Parathyroid adenoma (tissue), 2 donors: ENCODE data around the gene CNOT10.

Source experiments
- H2AFZ ChIP-seq: fragments of 300-600 bp; sonication (generic); one replicate; pipeline ENCODE4 v1.7.0; 2017; ENCODE audit warnings: antibody characterized with exemption, mild to moderate bottlenecking
- H3K27ac ChIP-seq: fragments of 300-600 bp; sonication (generic); one replicate; pipeline ENCODE4 v1.7.0; 2017
- H3K27me3 ChIP-seq: fragments of 300-600 bp; sonication (generic); one replicate; pipeline ENCODE4 v1.7.0; 2017; ENCODE audit warnings: low read length; ENCODE audit not compliant: control insufficient read depth, insufficient read depth
- H3K36me3 ChIP-seq: fragments of 300-600 bp; sonication (generic); one replicate; pipeline ENCODE4 v1.7.0; 2017; ENCODE audit warnings: low read length; ENCODE audit not compliant: control insufficient read depth, insufficient read depth
- H3K4me1 ChIP-seq: fragments of 300-600 bp; sonication (generic); one replicate; pipeline ENCODE4 v1.7.0; 2017; ENCODE audit warnings: control low read depth
- H3K4me2 ChIP-seq: fragments of 300-600 bp; sonication (generic); one replicate; pipeline ENCODE4 v1.7.0; 2017; ENCODE audit warnings: low read length
- H3K4me3 ChIP-seq: fragments of 300-600 bp; sonication (generic); one replicate; pipeline ENCODE4 v1.7.0; 2017; ENCODE audit warnings: low read depth, low read length
- H3K79me2 ChIP-seq: fragments of 300-600 bp; sonication (generic); one replicate; pipeline ENCODE4 v1.7.0; 2017; ENCODE audit warnings: control low read depth
- H3K9ac ChIP-seq: fragments of 300-600 bp; sonication (generic); one replicate; pipeline ENCODE4 v1.7.0; 2017; ENCODE audit warnings: mild to moderate bottlenecking
- H3K9me3 ChIP-seq: fragments of 300-600 bp; sonication (generic); one replicate; pipeline ENCODE4 v1.7.0; 2017; ENCODE audit warnings: low read length; ENCODE audit not compliant: control insufficient read depth
- TF ChIP-seq, protein P1 (sequence below): fragments of 300-600 bp; sonication (generic); IDR thresholded peaks from one replicate; pipeline ENCODE4 v1.7.0; 2017; ENCODE audit warnings: antibody characterized with exemption, mild to moderate bottlenecking
- donor health status: primary hyperparathyroidism.

Gene CNOT10

DNA sequence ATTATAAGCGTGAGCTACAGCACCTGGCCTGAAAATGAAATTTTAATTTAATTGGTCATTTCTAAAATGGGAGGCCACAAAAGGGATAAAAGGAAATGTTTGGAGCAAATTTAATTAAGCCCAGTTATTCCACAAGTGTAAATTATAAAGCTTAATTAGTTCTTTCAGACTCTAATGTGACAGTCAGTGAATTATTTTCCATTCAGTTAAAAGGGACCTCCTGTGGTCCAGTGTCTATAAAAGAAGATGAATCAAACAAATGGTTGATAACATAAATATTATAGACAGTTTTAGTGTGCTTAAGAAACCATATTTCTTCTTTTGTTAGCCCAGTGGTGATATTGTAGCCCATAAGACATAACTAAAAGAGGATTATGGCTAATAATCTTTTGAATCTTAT, 66.4 kb downstream of the CNOT10 start:
- Histone ChIP-seq H3K27ac (no peak overlapping the region), H3K4me2 (no peak overlapping the region), H2AFZ (no peak overlapping the region), H3K4me1 (no peaks in the 10 kb centered on the region), H3K9me3 (no peaks in the 10 kb centered on the region), H3K4me3 (no peak overlapping the region), H3K9ac (no peak overlapping the region), H3K27me3 (no peaks in the 10 kb centered on the region), H3K79me2 (no peaks in the 10 kb centered on the region), H3K36me3 (no peaks in the 10 kb centered on the region)
- TF ChIP-seq, protein P1, sequence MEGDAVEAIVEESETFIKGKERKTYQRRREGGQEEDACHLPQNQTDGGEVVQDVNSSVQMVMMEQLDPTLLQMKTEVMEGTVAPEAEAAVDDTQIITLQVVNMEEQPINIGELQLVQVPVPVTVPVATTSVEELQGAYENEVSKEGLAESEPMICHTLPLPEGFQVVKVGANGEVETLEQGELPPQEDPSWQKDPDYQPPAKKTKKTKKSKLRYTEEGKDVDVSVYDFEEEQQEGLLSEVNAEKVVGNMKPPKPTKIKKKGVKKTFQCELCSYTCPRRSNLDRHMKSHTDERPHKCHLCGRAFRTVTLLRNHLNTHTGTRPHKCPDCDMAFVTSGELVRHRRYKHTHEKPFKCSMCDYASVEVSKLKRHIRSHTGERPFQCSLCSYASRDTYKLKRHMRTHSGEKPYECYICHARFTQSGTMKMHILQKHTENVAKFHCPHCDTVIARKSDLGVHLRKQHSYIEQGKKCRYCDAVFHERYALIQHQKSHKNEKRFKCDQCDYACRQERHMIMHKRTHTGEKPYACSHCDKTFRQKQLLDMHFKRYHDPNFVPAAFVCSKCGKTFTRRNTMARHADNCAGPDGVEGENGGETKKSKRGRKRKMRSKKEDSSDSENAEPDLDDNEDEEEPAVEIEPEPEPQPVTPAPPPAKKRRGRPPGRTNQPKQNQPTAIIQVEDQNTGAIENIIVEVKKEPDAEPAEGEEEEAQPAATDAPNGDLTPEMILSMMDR = no peak

DNA sequence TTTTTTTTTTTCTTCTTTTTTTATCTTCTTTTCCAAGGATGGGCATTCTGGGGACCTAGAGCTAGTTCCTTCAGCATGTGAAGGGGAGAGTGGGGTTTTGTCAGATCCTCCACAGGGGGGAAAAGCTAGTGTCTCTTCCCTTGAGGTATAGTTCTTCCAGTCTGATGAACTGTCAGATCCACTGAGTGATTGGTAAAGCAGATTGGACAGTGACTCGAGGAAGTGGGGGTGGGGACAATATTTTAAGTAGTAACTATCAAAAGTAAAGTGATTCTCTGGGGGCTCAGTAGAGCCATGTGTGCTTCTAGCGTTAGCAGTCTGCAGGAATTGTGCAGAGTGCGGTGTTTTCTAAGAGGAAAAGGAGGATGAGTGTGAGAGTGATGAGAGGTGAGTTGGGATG, 70.8 kb downstream of the CNOT10 start:
- Histone ChIP-seq H3K4me1 (no peaks in the 10 kb centered on the region), H3K27me3 (no peaks in the 10 kb centered on the region), H3K4me3 (no peak overlapping the region), H3K9me3 (no peaks in the 10 kb centered on the region), H3K36me3 (no peaks in the 10 kb centered on the region), H3K27ac (no peak overlapping the region), H3K4me2 (no peak overlapping the region), H3K79me2 (no peaks in the 10 kb centered on the region), H3K9ac (no peak overlapping the region), H2AFZ (no peak overlapping the region)
- TF ChIP-seq, protein P1 = no peak

DNA sequence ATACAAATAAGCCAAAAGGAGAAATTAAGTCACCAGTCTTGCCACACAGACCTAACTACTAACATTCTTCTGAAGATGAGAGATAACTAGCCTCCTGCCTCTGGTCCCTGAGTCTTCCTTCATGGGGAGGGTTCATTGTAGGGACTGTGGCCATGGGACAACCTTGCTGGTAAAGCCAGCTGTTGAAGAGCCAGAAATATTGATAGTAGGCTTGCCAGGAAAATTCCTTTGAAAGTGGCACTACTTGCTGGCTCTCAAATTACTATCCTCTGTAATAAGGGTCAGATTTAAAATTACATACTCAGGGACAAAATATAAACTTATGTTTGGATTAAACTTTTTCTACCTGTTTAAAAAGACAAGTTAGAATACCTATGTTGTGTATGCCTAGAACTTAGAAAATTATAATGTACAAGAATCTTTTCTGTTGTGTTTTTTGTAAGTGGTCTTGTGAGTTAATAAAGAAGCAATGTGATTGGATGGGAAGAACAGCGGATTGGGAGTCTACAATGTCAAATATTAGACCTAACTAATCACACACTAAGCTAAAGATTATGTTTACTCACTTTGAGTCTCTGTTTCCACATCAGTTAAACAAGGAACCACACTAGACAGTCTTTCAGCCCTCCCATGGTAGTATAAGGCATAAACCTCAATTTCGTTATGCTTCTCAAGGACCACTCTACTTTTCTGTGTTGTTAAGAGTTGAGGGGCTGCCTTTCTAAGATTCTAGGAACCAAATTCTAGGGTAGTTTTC, 72.8 kb downstream of the CNOT10 start:
- H3K4me2 ChIP-seq = no peak overlapping the region
- no peak overlapping the region for H3K4me3 ChIP-seq
- no peak overlapping the region for H3K9ac ChIP-seq
- TF ChIP-seq, protein P1 = no peak
- no peaks in the 10 kb centered on the region for H3K79me2 ChIP-seq
- H3K9me3 ChIP-seq = no peaks in the 10 kb centered on the region
- H2AFZ ChIP-seq = no peak overlapping the region
- H3K4me1 ChIP-seq = no peaks in the 10 kb centered on the region
- no peak overlapping the region for H3K27ac ChIP-seq
- H3K27me3 ChIP-seq = no peaks in the 10 kb centered on the region
- H3K36me3 ChIP-seq = no peaks in the 10 kb centered on the region

DNA sequence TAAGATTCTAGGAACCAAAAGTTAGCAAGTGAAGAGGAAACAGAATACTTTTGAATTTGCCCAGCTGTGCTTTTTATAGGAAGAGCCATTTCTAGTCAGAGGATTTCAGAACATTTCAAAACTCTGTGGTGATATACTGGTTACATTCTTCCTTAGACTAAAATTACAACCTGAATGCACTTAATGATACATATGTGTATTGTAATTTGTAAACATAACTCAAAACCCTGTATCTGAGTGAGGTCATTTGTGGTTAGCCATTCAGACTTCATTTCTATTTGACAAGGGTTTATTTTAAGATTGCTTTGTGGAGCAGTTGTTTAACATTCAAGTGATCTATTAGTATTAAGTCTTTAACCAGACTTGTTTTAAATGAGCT, 73.4 kb downstream of the CNOT10 start:
- H3K27me3 ChIP-seq = no peaks in the 10 kb centered on the region
- H3K9ac ChIP-seq = no peak overlapping the region
- no peaks in the 10 kb centered on the region for H3K36me3 ChIP-seq
- H3K9me3 ChIP-seq = no peaks in the 10 kb centered on the region
- H3K4me1 ChIP-seq = no peaks in the 10 kb centered on the region
- H3K4me2 ChIP-seq = no peak overlapping the region
- TF ChIP-seq, protein P1 = no peak
- no peak overlapping the region for H2AFZ ChIP-seq
- H3K4me3 ChIP-seq = no peak overlapping the region
- H3K27ac ChIP-seq = no peak overlapping the region
- H3K79me2 ChIP-seq = no peaks in the 10 kb centered on the region

DNA sequence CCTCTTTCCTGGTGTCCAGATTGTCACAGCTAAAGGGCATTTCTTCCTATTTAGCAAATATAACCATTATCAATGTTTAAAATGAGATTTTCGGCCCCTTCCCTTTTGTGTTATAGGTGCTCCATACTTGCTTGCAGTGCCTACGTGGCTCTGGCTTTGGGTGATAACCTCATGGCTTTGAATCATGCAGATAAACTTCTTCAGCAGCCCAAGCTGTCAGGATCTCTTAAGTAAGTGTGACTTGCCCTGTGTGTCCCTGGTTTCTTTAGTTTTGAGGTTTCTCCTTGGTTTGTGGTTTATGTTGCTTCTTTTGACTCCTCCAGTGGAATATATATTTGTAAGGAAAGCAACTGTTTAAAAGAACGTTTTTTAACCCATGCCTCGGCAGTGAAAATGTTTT, 74.4 kb downstream of the CNOT10 start:
- Histone ChIP-seq H3K9me3 (no peaks in the 10 kb centered on the region), H2AFZ (no peak overlapping the region), H3K79me2 (no peaks in the 10 kb centered on the region), H3K4me2 (no peak overlapping the region), H3K27me3 (no peaks in the 10 kb centered on the region), H3K9ac (no peak overlapping the region), H3K4me3 (no peak overlapping the region), H3K27ac (no peak overlapping the region), H3K36me3 (no peaks in the 10 kb centered on the region), H3K4me1 (no peaks in the 10 kb centered on the region)
- TF ChIP-seq, protein P1 = no peak
